PC-3 (cell line): Measurements from ENCODE around the gene PTPRN2. TPM values are rescaled to one million over a fixed set of nuclear protein-coding genes. Genes with fewer than 3 reads are reported as not detected.

Experiments
- ATAC-seq: fragments of 200-7000 bp; cut with Tn5 transposase; 2 replicates; pipeline ENCODE4 v1.9.1; 2020; ENCODE audit warnings: mild to moderate bottlenecking, moderate library complexity
- BruUV-seq: library from RNA; stranded (reverse); fragments of 400-500 nt; replicated peaks from 2 replicates; lab custom pipeline; 2021; lab: Mats Ljungman, UMichigan
- CTCF ChIA-PET: fragments of 300-600 bp; sonication (Branson Sonifier 250); formaldehyde crosslinking; loops from one replicate; lab custom pipeline; 2022; ENCODE audit warnings: antibody characterized with exemption; lab: Charles Lee
- POLR2A ChIA-PET: fragments of 300-600 bp; sonication (Branson Sonifier 250); formaldehyde crosslinking; loops from one replicate; lab custom pipeline; 2022; ENCODE audit warnings: antibody characterized with exemption; ENCODE audit not compliant: unreplicated experiment; lab: Charles Lee
- DNase-seq: peaks from one replicate; pipeline ENCODE4 v3.0.0-alpha.2; 2015
- H2AFZ ChIP-seq: fragments of 300-600 bp; sonication (generic); 2 replicates; pipeline ENCODE4 v1.6.0; 2016; ENCODE audit warnings: antibody characterized with exemption, low read length
- H3F3A ChIP-seq: fragments of 300-600 bp; sonication (generic); one replicate; pipeline ENCODE4 v1.6.0; 2017; ENCODE audit warnings: antibody characterized with exemption, low read length, control low read depth, mild to moderate bottlenecking; ENCODE audit not compliant: unreplicated experiment
- H3K27ac ChIP-seq: fragments of 300-600 bp; sonication (generic); 2 replicates; pipeline ENCODE4 v1.5.1; 2016; ENCODE audit warnings: mild to moderate bottlenecking, low read length
- H3K27me3 ChIP-seq: fragments of 300-600 bp; sonication (generic); 2 replicates; pipeline ENCODE4 v1.6.1; 2016; ENCODE audit warnings: low read length, mixed read lengths
- H3K36me3 ChIP-seq: fragments of 300-600 bp; sonication (generic); 2 replicates; pipeline ENCODE4 v1.6.1; 2016; ENCODE audit warnings: low read depth, mixed run types, low read length, mixed read lengths
- H3K4me1 ChIP-seq: fragments of 300-600 bp; sonication (generic); 2 replicates; pipeline ENCODE4 v1.5.1; 2016; ENCODE audit warnings: low read length; ENCODE audit not compliant: insufficient read depth
- H3K4me2 ChIP-seq: fragments of 300-600 bp; sonication (generic); 2 replicates; pipeline ENCODE4 v1.6.0; 2016; ENCODE audit warnings: low read length
- H3K4me3 ChIP-seq: fragments of 300-600 bp; sonication (generic); 2 replicates; pipeline ENCODE4 v1.5.1; 2016; ENCODE audit warnings: mild to moderate bottlenecking, low read length, mixed read lengths
- H3K79me2 ChIP-seq: fragments of 300-600 bp; sonication (generic); 2 replicates; pipeline ENCODE4 v1.6.1; 2017; ENCODE audit warnings: low read length, mixed read lengths
- H3K9ac ChIP-seq: fragments of 300-600 bp; sonication (generic); 2 replicates; pipeline ENCODE4 v1.6.0; 2016; ENCODE audit warnings: mild to moderate bottlenecking, low read length
- H3K9me2 ChIP-seq: fragments of 300-600 bp; sonication (generic); replicated peaks from 2 replicates; pipeline ENCODE4 v1.6.1; 2016; ENCODE audit warnings: mixed run types, low read length, mixed read lengths
- H3K9me3 ChIP-seq: fragments of 300-600 bp; sonication (generic); 2 replicates; pipeline ENCODE4 v1.6.1; 2016; ENCODE audit warnings: low read length, mixed read lengths
- H4K20me1 ChIP-seq: fragments of 300-600 bp; sonication (generic); 2 replicates; pipeline ENCODE4 v1.6.1; 2016; ENCODE audit warnings: low read length, mixed read lengths
- EZH2 ChIP-seq: fragments of 300-600 bp; sonication (generic); IDR thresholded peaks from one replicate; pipeline ENCODE4 v1.6.1; 2017; ENCODE audit warnings: antibody characterized with exemption, mild to moderate bottlenecking, low read length; ENCODE audit not compliant: unreplicated experiment
- EZH2phosphoT487 ChIP-seq: fragments of 300-600 bp; sonication (generic); IDR thresholded peaks from 2 replicates; pipeline ENCODE4 v1.6.1; 2018; ENCODE audit warnings: mild to moderate bottlenecking, antibody characterized with exemption, low read length, borderline replicate concordance
- intact Hi-C: fragments of 100-400 bp; cut with micrococcal nuclease; formaldehyde crosslinking; loops from 2 replicates; pipeline ENCODE4 v1.9.0; 2023
- total RNA-seq: library from RNA; depleted of rRNA; stranded (reverse); fragments of >200 nt; gene quantifications from 2 replicates; pipeline ENCODE4 v1.2.3, GENCODE V29; 2014
- TF ChIP-seq, protein P1 (sequence below): fragments of 300-600 bp; sonication (generic); conservative IDR thresholded peaks from 2 replicates; pipeline ENCODE4 v1.5.1; 2017; ENCODE audit warnings: antibody characterized with exemption, low read depth, mild to moderate bottlenecking, low read length

The PTPRN2 gene
- total RNA-seq, 1 experiment from 2014 or later, result 3.2 TPM

- Histone ChIP-seq H3K4me1 (no peaks in the 10 kb centered on the region), H3F3A (no peaks in the 10 kb centered on the region), H3K9me2 (no peaks in the 10 kb centered on the region), H3K79me2 (no peaks in the 10 kb centered on the region), H3K4me3 (no peak overlapping the region), H3K4me2 (no peak overlapping the region), H3K27ac (no peak overlapping the region), H3K36me3 (no peaks in the 10 kb centered on the region), H2AFZ (no peak overlapping the region), H3K9me3 (no peaks in the 10 kb centered on the region), H4K20me1 (no peaks in the 10 kb centered on the region), H3K27me3 (no peaks in the 10 kb centered on the region), H3K9ac (no peak overlapping the region)
- DNase-seq (no peak), ATAC-seq (no peak)
- BruUV-seq, result no TSS peak
- ChIA-PET POLR2A (no interaction called here), CTCF (no interaction called here)
- no peak for TF ChIP-seq EZH2
- no peak for TF ChIP-seq EZH2phosphoT487
- intact Hi-C loops, result no loop called here
Measured at GRCh38 chr7:158270856-158271413, 316.7 kb downstream of the PTPRN2 start.

GRCh38 chr7:158270106-158270775 is 317.4 kb downstream of the PTPRN2 start:
- no peaks in the 10 kb centered on the region for H3F3A ChIP-seq
- ATAC-seq (no peak), DNase-seq (no peak)
- TF ChIP-seq EZH2, result no peak
- TF ChIP-seq, protein P1, sequence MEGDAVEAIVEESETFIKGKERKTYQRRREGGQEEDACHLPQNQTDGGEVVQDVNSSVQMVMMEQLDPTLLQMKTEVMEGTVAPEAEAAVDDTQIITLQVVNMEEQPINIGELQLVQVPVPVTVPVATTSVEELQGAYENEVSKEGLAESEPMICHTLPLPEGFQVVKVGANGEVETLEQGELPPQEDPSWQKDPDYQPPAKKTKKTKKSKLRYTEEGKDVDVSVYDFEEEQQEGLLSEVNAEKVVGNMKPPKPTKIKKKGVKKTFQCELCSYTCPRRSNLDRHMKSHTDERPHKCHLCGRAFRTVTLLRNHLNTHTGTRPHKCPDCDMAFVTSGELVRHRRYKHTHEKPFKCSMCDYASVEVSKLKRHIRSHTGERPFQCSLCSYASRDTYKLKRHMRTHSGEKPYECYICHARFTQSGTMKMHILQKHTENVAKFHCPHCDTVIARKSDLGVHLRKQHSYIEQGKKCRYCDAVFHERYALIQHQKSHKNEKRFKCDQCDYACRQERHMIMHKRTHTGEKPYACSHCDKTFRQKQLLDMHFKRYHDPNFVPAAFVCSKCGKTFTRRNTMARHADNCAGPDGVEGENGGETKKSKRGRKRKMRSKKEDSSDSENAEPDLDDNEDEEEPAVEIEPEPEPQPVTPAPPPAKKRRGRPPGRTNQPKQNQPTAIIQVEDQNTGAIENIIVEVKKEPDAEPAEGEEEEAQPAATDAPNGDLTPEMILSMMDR, result no peak
- no peak for TF ChIP-seq EZH2phosphoT487
- no peak overlapping the region for H3K27ac ChIP-seq
- H3K79me2 ChIP-seq, result no peaks in the 10 kb centered on the region
- CTCF ChIA-PET, result no interaction called here
- H3K27me3 ChIP-seq, result no peaks in the 10 kb centered on the region
- H3K4me2 ChIP-seq, result no peak overlapping the region
- H3K36me3 ChIP-seq, result no peaks in the 10 kb centered on the region
- no peaks in the 10 kb centered on the region for H3K9me3 ChIP-seq
- BruUV-seq, result no TSS peak
- no peaks in the 10 kb centered on the region for H3K9me2 ChIP-seq
- no peak overlapping the region for H3K4me3 ChIP-seq
- no peaks in the 10 kb centered on the region for H3K4me1 ChIP-seq
- no peak overlapping the region for H2AFZ ChIP-seq
- intact Hi-C loops, result no loop called here
- POLR2A ChIA-PET, result no interaction called here
- no peaks in the 10 kb centered on the region for H4K20me1 ChIP-seq
- no peak overlapping the region for H3K9ac ChIP-seq

- POLR2A ChIA-PET, result no interaction called here
- Histone ChIP-seq H3K9ac (no peak overlapping the region), H3K79me2 (no peaks in the 10 kb centered on the region), H3K36me3 (no peaks in the 10 kb centered on the region), H3K27ac (no peak overlapping the region), H3K4me2 (no peak overlapping the region), H3F3A (no peaks in the 10 kb centered on the region), H3K9me2 (no peaks in the 10 kb centered on the region), H3K4me1 (no peaks in the 10 kb centered on the region), H4K20me1 (no peaks in the 10 kb centered on the region), H2AFZ (no peak overlapping the region), H3K27me3 (no peaks in the 10 kb centered on the region), H3K4me3 (no peak overlapping the region), H3K9me3 (no peaks in the 10 kb centered on the region)
- ATAC-seq (no peak), DNase-seq (no peak)
- CTCF ChIA-PET, result no interaction called here
- intact Hi-C loops, result no loop called here
- no TSS peak for BruUV-seq
- TF ChIP-seq EZH2, result no peak
- TF ChIP-seq, protein P1, result no peak
- TF ChIP-seq EZH2phosphoT487, result no peak
Measured at GRCh38 chr7:158268816-158269535, 318.6 kb downstream of the PTPRN2 start.
